SK-N-SH treated with all-trans-retinoic acid at 6 μM for 48 hours (cell line): ENCODE data around the gene GXYLT2.

Experiments
- ARNTL ChIP-seq: fragments of 450-650 bp; formaldehyde crosslinking; IDR thresholded peaks from 2 replicates; pipeline ENCODE4 v1.5.0; 2020; ENCODE audit warnings: low read depth, mild to moderate bottlenecking, moderate library complexity, borderline replicate concordance
- ISL1 ChIP-seq: fragments of 250-450 bp; sonication (Bioruptor Pico); IDR thresholded peaks from 2 replicates; pipeline ENCODE4 v2.1.2; 2022; ENCODE audit warnings: mild to moderate bottlenecking, moderate library complexity
- RARB ChIP-seq: fragments of 250-450 bp; sonication (Bioruptor Pico); IDR thresholded peaks from 2 replicates; pipeline ENCODE4 v1.8.0; 2021; ENCODE audit warnings: mild to moderate bottlenecking, moderate library complexity
- ZNF565 ChIP-seq: fragments of 450-650 bp; formaldehyde crosslinking; conservative IDR thresholded peaks from 2 replicates; pipeline ENCODE4 v1.5.0; 2020; ENCODE audit warnings: low read depth, mild to moderate bottlenecking, moderate library complexity

DNA sequence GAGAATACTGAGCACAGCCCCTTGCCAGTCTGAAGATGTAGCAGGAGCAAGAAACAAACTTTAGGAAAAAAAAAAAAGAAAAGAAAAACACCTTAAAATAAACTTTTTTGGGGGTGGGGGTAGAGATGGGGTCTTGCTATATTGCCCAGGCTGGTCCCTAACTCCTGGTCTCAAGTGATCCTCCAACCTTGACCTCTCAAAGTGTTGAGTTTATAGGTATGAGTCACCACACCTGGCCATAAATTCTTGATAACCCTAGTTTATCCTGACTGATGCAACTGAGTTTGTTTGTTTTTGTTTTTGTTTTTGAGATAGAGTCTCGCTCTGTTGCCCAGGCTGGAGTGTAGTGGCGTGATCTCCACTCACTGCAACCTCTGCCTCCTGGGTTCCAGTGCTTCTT, 28.4 kb downstream of the GXYLT2 start:
- TF ChIP-seq ISL1 (CRISPR knock-in tag): no peak
- TF ChIP-seq ZNF565: no peak
- TF ChIP-seq ARNTL (CRISPR knock-in tag): no peak
- no peak for TF ChIP-seq RARB (CRISPR knock-in tag)
